ENCODE measurements around the gene LDLRAD4.

LDLRAD4 gene

GRCh38 chr18:13214609-13215008, 4.0 kb upstream of the LDLRAD4 start:
- peaks cover 0 to 3% of the 10 kb centered on the region in 2 experiments for H3K36me3 ChIP-seq (ENCODE audit: control insufficient read depth in 1 of 2, insufficient read depth in 2 of 2, low read depth in 1 of 2, low read length in 2 of 2)
- H2BK12ac ChIP-seq (ENCODE audit: low read length in 2 of 2) = no peak overlapping the region
- H2BK5ac ChIP-seq (ENCODE audit: low read depth, low read length, poor library complexity, severe bottlenecking) = no peak overlapping the region
- H2AK5ac ChIP-seq (ENCODE audit: low read length, severe bottlenecking) = no peak overlapping the region
- no peak overlapping the region for H3K4me2 ChIP-seq (ENCODE audit: low read length, poor library complexity, severe bottlenecking)
- no peak for DNase-seq
- WGBS = no CpG with 5 or more reads among the region's 1 CpG
- H2BK15ac ChIP-seq (ENCODE audit: low read depth, poor library complexity, severe bottlenecking) = no peak overlapping the region
- no peak overlapping the region for H3K4me3 ChIP-seq (ENCODE audit: insufficient read depth in 1 of 2, low read depth in 1 of 2, low read length in 2 of 2)
- peaks cover 21% of the 10 kb centered on the region for H3K4me1 ChIP-seq (ENCODE audit: control insufficient read depth, insufficient read depth, low read depth, low read length)
- no peak overlapping the region for H3K4ac ChIP-seq (ENCODE audit: low read depth in 1 of 2, low read length in 2 of 2)
- H3K23ac ChIP-seq (ENCODE audit: low read length in 2 of 2) = no peak overlapping the region
- no peak overlapping the region for H3K14ac ChIP-seq (ENCODE audit: low read length in 2 of 2)
- no peak overlapping the region for H2AFZ ChIP-seq (ENCODE audit: low read depth, low read length)
- H3K27me3 ChIP-seq (ENCODE audit: control insufficient read depth in 1 of 2, insufficient read depth in 1 of 2, low read length in 2 of 2) = peaks cover 44 to 71% of the 10 kb centered on the region in 2 experiments
- no peak overlapping the region for H3K9ac ChIP-seq (ENCODE audit: low read length)
- H4K91ac ChIP-seq (ENCODE audit: low read length) = no peak overlapping the region
- no peaks in the 10 kb centered on the region for H3K9me3 ChIP-seq (ENCODE audit: control insufficient read depth, low read length)
- H3K27ac ChIP-seq (ENCODE audit: low read length, poor library complexity, severe bottlenecking) = no peak overlapping the region
- no peak overlapping the region for H4K8ac ChIP-seq (ENCODE audit: low read length)
- no peak overlapping the region for H3K18ac ChIP-seq (ENCODE audit: low read depth in 1 of 2, low read length in 2 of 2)
- no peaks in the 10 kb centered on the region for H3K79me1 ChIP-seq (replicated peaks; ENCODE audit: low read length, poor library complexity, severe bottlenecking)
- H2BK120ac ChIP-seq (ENCODE audit: low read depth, low read length) = no peak overlapping the region

DNA sequence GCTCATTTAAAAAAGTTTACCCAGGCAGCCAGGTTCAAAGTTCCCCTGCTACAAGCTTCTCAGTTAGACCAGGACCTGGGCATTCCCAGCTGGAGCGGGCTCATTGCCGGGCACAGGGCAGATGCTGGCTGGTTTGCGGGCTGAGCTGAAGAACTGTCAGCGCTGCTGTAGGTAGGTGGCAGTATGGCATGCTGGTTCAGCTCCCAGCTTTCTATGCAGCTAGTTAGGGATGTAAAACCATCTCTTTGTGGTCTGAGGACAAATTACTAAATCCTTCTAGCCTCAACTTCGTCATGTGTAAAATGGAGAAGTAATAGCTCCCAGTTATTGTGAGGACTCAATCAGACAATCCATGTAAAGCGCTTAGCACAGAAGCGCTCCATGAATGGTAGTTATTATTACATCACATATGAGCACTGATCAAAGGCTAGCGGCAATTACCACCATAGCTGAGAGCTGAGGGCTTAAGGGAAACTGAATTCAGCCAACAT, 2.4 kb upstream of the LDLRAD4 start:
- no peak overlapping the region for H2AK5ac ChIP-seq (ENCODE audit: low read length, severe bottlenecking)
- no peak overlapping the region for H3K4me3 ChIP-seq (ENCODE audit: insufficient read depth in 1 of 2, low read depth in 1 of 2, low read length in 2 of 2)
- H3K27ac ChIP-seq (ENCODE audit: low read length, poor library complexity, severe bottlenecking) = no peak overlapping the region
- no peak overlapping the region for H3K4ac ChIP-seq (ENCODE audit: low read depth in 1 of 2, low read length in 2 of 2)
- peaks cover 0 to 3% of the 10 kb centered on the region in 2 experiments for H3K36me3 ChIP-seq (ENCODE audit: control insufficient read depth in 1 of 2, insufficient read depth in 2 of 2, low read depth in 1 of 2, low read length in 2 of 2)
- H3K27me3 ChIP-seq (ENCODE audit: control insufficient read depth in 1 of 2, insufficient read depth in 1 of 2, low read length in 2 of 2) = peaks cover 59 to 86% of the 10 kb centered on the region in 2 experiments
- no peak overlapping the region for H3K14ac ChIP-seq (ENCODE audit: low read length in 2 of 2)
- no peak overlapping the region for H2BK15ac ChIP-seq (ENCODE audit: low read depth, poor library complexity, severe bottlenecking)
- H3K18ac ChIP-seq (ENCODE audit: low read depth in 1 of 2, low read length in 2 of 2) = no peak overlapping the region
- no peak overlapping the region for H2BK12ac ChIP-seq (ENCODE audit: low read length in 2 of 2)
- DNase-seq = peak; percentile 18
- 41% methylated on average over 7 of the region's 8 CpGs for WGBS
- H3K4me1 ChIP-seq (ENCODE audit: control insufficient read depth, insufficient read depth, low read depth, low read length) = peaks cover 21% of the 10 kb centered on the region
- no peaks in the 10 kb centered on the region for H3K9me3 ChIP-seq (ENCODE audit: control insufficient read depth, low read length)
- no peak overlapping the region for H2BK120ac ChIP-seq (ENCODE audit: low read depth, low read length)
- H2AFZ ChIP-seq (ENCODE audit: low read depth, low read length) = no peak overlapping the region
- H3K4me2 ChIP-seq (ENCODE audit: low read length, poor library complexity, severe bottlenecking) = no peak overlapping the region
- no peak overlapping the region for H4K8ac ChIP-seq (ENCODE audit: low read length)
- no peak overlapping the region for H4K91ac ChIP-seq (ENCODE audit: low read length)
- no peak overlapping the region for H3K9ac ChIP-seq (ENCODE audit: low read length)
- H3K23ac ChIP-seq (ENCODE audit: low read length in 2 of 2) = no peak overlapping the region
- no peak overlapping the region for H2BK5ac ChIP-seq (ENCODE audit: low read depth, low read length, poor library complexity, severe bottlenecking)
- H3K79me1 ChIP-seq (replicated peaks; ENCODE audit: low read length, poor library complexity, severe bottlenecking) = no peaks in the 10 kb centered on the region

DNA sequence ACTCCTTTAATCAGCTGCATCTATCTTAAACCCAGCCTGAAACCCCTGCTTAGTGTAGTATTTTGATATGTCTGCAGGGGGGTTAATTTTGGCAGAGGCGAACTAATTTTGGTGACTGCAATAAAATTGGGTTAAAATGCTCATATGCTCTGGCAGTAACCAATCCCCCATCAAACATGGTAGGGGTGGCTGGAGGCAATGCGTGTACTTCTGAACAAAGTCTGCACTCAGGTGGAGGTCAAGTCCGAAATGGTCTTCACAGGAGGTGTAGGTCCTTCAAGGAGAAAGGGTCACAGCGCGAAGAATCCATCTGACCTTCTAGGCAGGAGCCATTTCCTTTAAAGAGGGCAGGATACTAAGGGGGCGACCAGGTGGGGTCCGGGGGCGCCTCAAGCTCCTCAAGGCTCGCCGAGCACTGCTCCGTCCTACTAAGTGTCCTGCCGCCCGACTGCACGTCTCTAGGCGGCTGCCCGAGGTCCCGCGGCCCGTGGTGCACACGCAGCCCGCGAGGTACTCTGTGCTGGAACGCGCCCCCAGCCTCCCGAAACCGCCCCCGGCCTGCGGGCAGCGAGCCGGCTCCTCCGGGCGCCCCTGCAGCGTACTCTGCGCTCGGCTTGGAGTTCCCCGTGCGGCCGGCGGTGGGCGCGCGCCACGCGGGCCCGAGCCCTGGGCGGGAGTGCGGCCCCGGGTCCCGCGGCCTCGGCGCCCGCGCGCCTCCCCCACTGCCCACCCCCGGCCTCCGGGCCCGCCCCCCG, 1.7 kb upstream of the LDLRAD4 start:
- H2AFZ ChIP-seq (ENCODE audit: low read depth, low read length) = peak overlapping the region; percentile 56
- H3K4me2 ChIP-seq (ENCODE audit: low read length, poor library complexity, severe bottlenecking) = peak overlapping the region; percentile 85
- H3K4me3 ChIP-seq (ENCODE audit: insufficient read depth in 1 of 2, low read depth in 1 of 2, low read length in 2 of 2) = peak overlapping the region in 1 of 2 experiments; percentile 55
- DNase-seq = peak; percentile 6
- no peak overlapping the region for H3K27ac ChIP-seq (ENCODE audit: low read length, poor library complexity, severe bottlenecking)
- H2BK5ac ChIP-seq (ENCODE audit: low read depth, low read length, poor library complexity, severe bottlenecking) = no peak overlapping the region
- no peak overlapping the region for H3K14ac ChIP-seq (ENCODE audit: low read length in 2 of 2)
- H3K79me1 ChIP-seq (replicated peaks; ENCODE audit: low read length, poor library complexity, severe bottlenecking) = no peaks in the 10 kb centered on the region
- H4K8ac ChIP-seq (ENCODE audit: low read length) = no peak overlapping the region
- 16% methylated on average over 15 of the region's 59 CpGs for WGBS
- H3K9me3 ChIP-seq (ENCODE audit: control insufficient read depth, low read length) = no peaks in the 10 kb centered on the region
- H3K9ac ChIP-seq (ENCODE audit: low read length) = no peak overlapping the region
- H3K18ac ChIP-seq (ENCODE audit: low read depth in 1 of 2, low read length in 2 of 2) = no peak overlapping the region
- peak overlapping the region in 1 of 2 experiments; percentile 14 for H3K23ac ChIP-seq (ENCODE audit: low read length in 2 of 2)
- no peak overlapping the region for H3K4ac ChIP-seq (ENCODE audit: low read depth in 1 of 2, low read length in 2 of 2)
- H2AK5ac ChIP-seq (ENCODE audit: low read length, severe bottlenecking) = no peak overlapping the region
- peaks cover 21% of the 10 kb centered on the region for H3K4me1 ChIP-seq (ENCODE audit: control insufficient read depth, insufficient read depth, low read depth, low read length)
- peaks cover 0 to 3% of the 10 kb centered on the region in 2 experiments for H3K36me3 ChIP-seq (ENCODE audit: control insufficient read depth in 1 of 2, insufficient read depth in 2 of 2, low read depth in 1 of 2, low read length in 2 of 2)
- peaks cover 65 to 87% of the 10 kb centered on the region in 2 experiments for H3K27me3 ChIP-seq (ENCODE audit: control insufficient read depth in 1 of 2, insufficient read depth in 1 of 2, low read length in 2 of 2)
- H2BK12ac ChIP-seq (ENCODE audit: low read length in 2 of 2) = no peak overlapping the region
- H2BK15ac ChIP-seq (ENCODE audit: low read depth, poor library complexity, severe bottlenecking) = no peak overlapping the region
- no peak overlapping the region for H2BK120ac ChIP-seq (ENCODE audit: low read depth, low read length)
- H4K91ac ChIP-seq (ENCODE audit: low read length) = no peak overlapping the region

DNA sequence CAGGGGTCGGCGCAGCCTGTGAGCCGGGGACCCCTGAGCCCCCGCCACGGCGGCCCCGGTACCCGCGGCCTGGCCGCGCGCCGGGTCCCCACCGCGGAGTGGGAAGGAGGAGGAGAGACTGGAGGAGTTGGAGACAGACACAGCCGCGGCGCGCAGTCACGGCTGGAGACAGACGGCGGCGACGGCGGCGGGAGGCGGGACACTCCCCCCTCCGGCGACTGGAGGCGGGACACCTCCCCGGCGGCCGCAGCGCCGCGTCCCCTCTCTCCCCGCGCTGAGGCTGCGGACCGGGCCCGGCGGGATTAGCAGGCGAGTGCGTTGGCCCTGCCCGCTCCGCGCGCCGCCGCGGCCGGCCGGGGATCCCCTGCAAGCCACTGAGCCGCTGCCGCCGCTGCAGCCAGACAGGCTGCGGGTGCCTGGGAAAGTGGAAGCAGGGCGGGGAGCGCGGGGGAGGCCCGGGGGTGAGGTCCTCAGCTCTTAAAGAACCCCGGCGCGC, 1.0 kb upstream of the LDLRAD4 start:
- H3K27ac ChIP-seq (ENCODE audit: low read length, poor library complexity, severe bottlenecking) = no peak overlapping the region
- H3K9me3 ChIP-seq (ENCODE audit: control insufficient read depth, low read length) = no peaks in the 10 kb centered on the region
- peak overlapping the region; percentile 44 to 55 for H3K4me3 ChIP-seq (ENCODE audit: insufficient read depth in 1 of 2, low read depth in 1 of 2, low read length in 2 of 2)
- H2AK5ac ChIP-seq (ENCODE audit: low read length, severe bottlenecking) = no peak overlapping the region
- no peak overlapping the region for H2BK15ac ChIP-seq (ENCODE audit: low read depth, poor library complexity, severe bottlenecking)
- WGBS = 0% methylated on average over 9 of the region's 64 CpGs
- H3K27me3 ChIP-seq (ENCODE audit: control insufficient read depth in 1 of 2, insufficient read depth in 1 of 2, low read length in 2 of 2) = peaks cover 71 to 85% of the 10 kb centered on the region in 2 experiments
- no peak overlapping the region for H2BK120ac ChIP-seq (ENCODE audit: low read depth, low read length)
- peaks cover 23% of the 10 kb centered on the region for H3K4me1 ChIP-seq (ENCODE audit: control insufficient read depth, insufficient read depth, low read depth, low read length)
- no peak overlapping the region for H4K8ac ChIP-seq (ENCODE audit: low read length)
- no peak overlapping the region for H3K9ac ChIP-seq (ENCODE audit: low read length)
- H3K18ac ChIP-seq (ENCODE audit: low read depth in 1 of 2, low read length in 2 of 2) = peak overlapping the region in 1 of 2 experiments; percentile 19
- H4K91ac ChIP-seq (ENCODE audit: low read length) = no peak overlapping the region
- no peak overlapping the region for H3K4ac ChIP-seq (ENCODE audit: low read depth in 1 of 2, low read length in 2 of 2)
- DNase-seq = peak; percentile 14
- peaks cover 0 to 3% of the 10 kb centered on the region in 2 experiments for H3K36me3 ChIP-seq (ENCODE audit: control insufficient read depth in 1 of 2, insufficient read depth in 2 of 2, low read depth in 1 of 2, low read length in 2 of 2)
- peak overlapping the region; percentile 85 for H3K4me2 ChIP-seq (ENCODE audit: low read length, poor library complexity, severe bottlenecking)
- no peak overlapping the region for H2BK5ac ChIP-seq (ENCODE audit: low read depth, low read length, poor library complexity, severe bottlenecking)
- no peak overlapping the region for H3K23ac ChIP-seq (ENCODE audit: low read length in 2 of 2)
- H2BK12ac ChIP-seq (ENCODE audit: low read length in 2 of 2) = no peak overlapping the region
- H2AFZ ChIP-seq (ENCODE audit: low read depth, low read length) = no peak overlapping the region
- H3K79me1 ChIP-seq (replicated peaks; ENCODE audit: low read length, poor library complexity, severe bottlenecking) = no peaks in the 10 kb centered on the region
- no peak overlapping the region for H3K14ac ChIP-seq (ENCODE audit: low read length in 2 of 2)

Measured in mesenchymal stem cell (in vitro differentiated cells and primary cell).